WTC11 (cell line): ENCODE measurements around the gene REC8. TPM values are rescaled to one million over a fixed set of nuclear protein-coding genes. Genes with fewer than 3 reads are reported as not detected.

ENCODE experiments used
- ATAC-seq: fragments of 200-7000 bp; cut with Tn5 transposase; 2 replicates; pipeline ENCODE4 v1.10.0; 2021; ENCODE audit warnings: mild to moderate bottlenecking, moderate library complexity
- CTCF ChIA-PET: fragments of 300-600 bp; sonication (Branson Sonifier 250); formaldehyde crosslinking; loops from one replicate; lab custom pipeline; 2021; ENCODE audit warnings: antibody characterized with exemption; lab: Charles Lee
- POLR2A ChIA-PET: fragments of 350-600 bp; sonication (Branson Sonifier 250); formaldehyde crosslinking; loops from one replicate; lab custom pipeline; 2021; ENCODE audit warnings: antibody characterized with exemption; lab: Charles Lee
- DNase-seq: peaks from one replicate; pipeline ENCODE4 v3.0.0; 2021; ENCODE audit warnings: low spot score
- H3K27ac Mint-ChIP-seq: 2 replicates; pipeline ENCODE4 v1.8.0; 2021; ENCODE audit warnings: mixed read lengths
- H3K27me3 Mint-ChIP-seq: 2 replicates; pipeline ENCODE4 v1.8.0; 2021; ENCODE audit warnings: low read depth, mild to moderate bottlenecking, moderate library complexity, mixed read lengths
- H3K36me3 Mint-ChIP-seq: 2 replicates; pipeline ENCODE4 v1.8.0; 2021; ENCODE audit warnings: mixed read lengths
- H3K4me1 Mint-ChIP-seq: 2 replicates; pipeline ENCODE4 v1.8.0; 2022; ENCODE audit warnings: mixed read lengths
- H3K4me3 Mint-ChIP-seq: 2 replicates; pipeline ENCODE4 v1.8.0; 2021; ENCODE audit warnings: mild to moderate bottlenecking, moderate library complexity, mixed read lengths
- H3K9me3 Mint-ChIP-seq: 2 replicates; pipeline ENCODE4 v1.8.0; 2021; ENCODE audit warnings: mixed read lengths
- AFF4 ChIP-seq: sonication (generic); formaldehyde crosslinking; IDR thresholded peaks from 2 replicates; pipeline ENCODE4 v1.8.1; 2023; ENCODE audit warnings: mild to moderate bottlenecking, missing genetic modification reagents, borderline replicate concordance
- ATF1 ChIP-seq: sonication (generic); formaldehyde crosslinking; IDR thresholded peaks from 2 replicates; pipeline ENCODE4 v1.8.1; 2023; ENCODE audit warnings: mild to moderate bottlenecking, moderate library complexity, missing genetic modification reagents
- CREM ChIP-seq: sonication (generic); formaldehyde crosslinking; IDR thresholded peaks from 2 replicates; pipeline ENCODE4 v1.8.1; 2022; ENCODE audit warnings: mild to moderate bottlenecking, missing genetic modification reagents, moderate library complexity
- E2F1 ChIP-seq: sonication (generic); formaldehyde crosslinking; IDR thresholded peaks from 2 replicates; pipeline ENCODE4 v1.8.0; 2022; ENCODE audit warnings: mild to moderate bottlenecking, missing genetic modification reagents
- FOXJ3 ChIP-seq: sonication (generic); formaldehyde crosslinking; IDR thresholded peaks from 2 replicates; pipeline ENCODE4 v1.9.0; 2021; ENCODE audit warnings: missing genetic modification reagents, mild to moderate bottlenecking, borderline replicate concordance
- FOXP1 ChIP-seq: sonication (generic); formaldehyde crosslinking; IDR thresholded peaks from 2 replicates; pipeline ENCODE4 v1.8.0; 2022; ENCODE audit warnings: missing genetic modification reagents, mild to moderate bottlenecking, moderate library complexity, borderline replicate concordance
- GABPB1 ChIP-seq: sonication (generic); formaldehyde crosslinking; IDR thresholded peaks from 2 replicates; pipeline ENCODE4 v1.8.1; 2023; ENCODE audit warnings: mild to moderate bottlenecking, missing genetic modification reagents
- GRHL2 ChIP-seq: fragments of 250-450 bp; sonication (Bioruptor Pico); IDR thresholded peaks from 2 replicates; pipeline ENCODE4 v1.8.0; 2022; ENCODE audit warnings: mild to moderate bottlenecking, moderate library complexity; ENCODE audit not compliant: insufficient replicate concordance, severe bottlenecking
- NFATC4 ChIP-seq: fragments of 250-450 bp; sonication (Bioruptor Pico); IDR thresholded peaks from 2 replicates; pipeline ENCODE4 v1.9.0; 2021; ENCODE audit warnings: mild to moderate bottlenecking
- SOX15 ChIP-seq: fragments of 250-450 bp; sonication (Bioruptor Pico); IDR thresholded peaks from 2 replicates; pipeline ENCODE4 v1.9.0; 2021; ENCODE audit warnings: mild to moderate bottlenecking
- STAT6 ChIP-seq: sonication (generic); formaldehyde crosslinking; conservative IDR thresholded peaks from 2 replicates; pipeline ENCODE4 v1.8.1; 2023; ENCODE audit warnings: mild to moderate bottlenecking, low read depth, missing genetic modification reagents, moderate library complexity
- ZNF671 ChIP-seq: fragments of 250-450 bp; sonication (Bioruptor Pico); IDR thresholded peaks from 2 replicates; pipeline ENCODE4 v1.8.0; 2021; ENCODE audit warnings: mild to moderate bottlenecking
- total RNA-seq: library from RNA; stranded (reverse); gene quantifications from 3 replicates; pipeline ENCODE4 v1.2.3, GENCODE V29; 2021

Gene REC8
- total RNA-seq, 1 experiment from 2014 or later = 32.2 TPM

- H3K27ac Mint-ChIP-seq = peak overlapping the region; percentile 80
- H3K36me3 Mint-ChIP-seq = peaks cover 26% of the 10 kb centered on the region
- H3K4me3 Mint-ChIP-seq = peak overlapping the region; percentile 80
- no peaks in the 10 kb centered on the region for H3K9me3 Mint-ChIP-seq
- ChIA-PET CTCF (interaction anchor here (1.4 to 4.3 kb wide), 7 partner anchors 9 to 80 kb away, joined by 5 to 31 read pairs (median 20); partner anchors contain the start of genes DCAF11, IRF9, MDP1 and NRL), POLR2A (interaction anchor here (1.0 to 1.7 kb wide), 3 partner anchors 10 to 44 kb away, joined by 3 to 5 read pairs (median 3); partner anchors contain the start of genes DCAF11, NRL and PCK2)
- H3K27me3 Mint-ChIP-seq = no peaks in the 10 kb centered on the region; the same call in 1 of the 2 replicates
- TF ChIP-seq NFATC4 (CRISPR knock-in tag) (no peak), GRHL2 (no peak), AFF4 (CRISPR knock-in tag) (no peak), FOXP1 (CRISPR knock-in tag) (no peak), GABPB1 (CRISPR knock-in tag) (peak; percentile 26; the same call in 1 of the 2 replicates)
- TF ChIP-seq, all 79 proteins: peak for 1
- ATAC-seq = no peak
- H3K4me1 Mint-ChIP-seq = peaks cover 31% of the 10 kb centered on the region
- no peak for DNase-seq
Measured at GRCh38 chr14:24137529-24138395, 34.1 kb upstream of the REC8 start.

GRCh38 chr14:24138396-24139271 lies 33.2 kb upstream of the REC8 start:
- CTCF ChIA-PET = interaction anchor here (0.7 to 4.3 kb wide), 5 partner anchors 17 to 77 kb away, joined by 3 to 31 read pairs (median 5); partner anchors contain the start of genes IRF9 and MDP1
- peaks cover 33% of the 10 kb centered on the region for H3K36me3 Mint-ChIP-seq
- TF ChIP-seq CREM (no peak), ATF1 (CRISPR knock-in tag) (no peak), SOX15 (no peak), FOXJ3 (CRISPR knock-in tag) (no peak), STAT6 (CRISPR knock-in tag) (no peak), ZNF671 (no peak), E2F1 (CRISPR knock-in tag) (no peak)
- H3K9me3 Mint-ChIP-seq = no peaks in the 10 kb centered on the region
- no peaks in the 10 kb centered on the region for H3K27me3 Mint-ChIP-seq
- H3K4me3 Mint-ChIP-seq = peak overlapping the region; percentile 95
- H3K27ac Mint-ChIP-seq = peak overlapping the region; percentile 80
- ATAC-seq (no peak), DNase-seq (no peak)
- POLR2A ChIA-PET = interaction anchor here (0.6 to 1.7 kb wide), 4 partner anchors 9 to 495 kb away, joined by 3 to 5 read pairs (median 3); partner anchors contain the start of genes DCAF11, NRL and PCK2
- H3K4me1 Mint-ChIP-seq = peaks cover 31% of the 10 kb centered on the region
